Gastrocnemius medialis (tissue), 4 donors: ENCODE data around the gene ZNF467. TPM values are rescaled to one million over a fixed set of nuclear protein-coding genes. Genes with fewer than 3 reads are reported as not detected.

Experiments
- ATAC-seq, 2 donors: fragments of 150-250 bp; one replicate each; pipeline ENCODE4 v1.9.1; 2016
- DNase-seq, 2 donors: peaks; one replicate each; pipeline ENCODE4 v3.0.0-alpha.2; 2019
- H3K27ac ChIP-seq, 4 donors: fragments of 200-600 bp; sonication (generic); 1 replicate in 1 of 4; 2 replicates in 3 of 4; pipeline ENCODE4 v1.5.1; 2016 to 2018; ENCODE audit warnings: mild to moderate bottlenecking in 2 of 4, moderate library complexity in 1 of 4
- H3K27me3 ChIP-seq, 3 donors: fragments of 200-600 bp; sonication (generic) in 2 of 3; 1 replicate in 1 of 3; 2 replicates in 2 of 3; pipeline versions ENCODE4 v1.5.1 to v1.6.0; 2016 to 2019; ENCODE audit warnings: mild to moderate bottlenecking in 1 of 3, moderate library complexity in 1 of 3
- H3K36me3 ChIP-seq, 2 donors: fragments of 200-600 bp; sonication (generic) in 1 of 2; one replicate each; pipeline ENCODE4 v1.5.1; 2017 to 2018
- H3K4me1 ChIP-seq, 2 donors: fragments of 200-600 bp; sonication (generic) in 1 of 2; one replicate each; pipeline ENCODE4 v1.5.1; 2016 to 2017; ENCODE audit warnings: mild to moderate bottlenecking in 2 of 2
- H3K4me3 ChIP-seq, 4 donors: fragments of 200-600 bp; sonication (generic) in 3 of 4; 1 replicate in 1 of 4; 2 replicates in 3 of 4; pipeline ENCODE4 v1.5.1; 2016 to 2019; ENCODE audit warnings: mild to moderate bottlenecking in 2 of 4
- H3K9me3 ChIP-seq, 3 donors: fragments of 200-600 bp; sonication (generic) in 2 of 3; 1 replicate in 1 of 3; 2 replicates in 2 of 3; pipeline ENCODE4 v1.5.1; 2016 to 2019
- CTCF ChIP-seq, 5 experiments: fragments of 450-650 bp in 3 of 5; fragments of 200-600 bp in 2 of 5; sonication (generic) in 2 of 5; IDR thresholded peaks in 4 of 5; conservative IDR thresholded peaks in 1 of 5; 1 replicate in 4 of 5; 2 replicates in 1 of 5; pipeline ENCODE4 v1.5.1; 2016 to 2019; ENCODE audit warnings: antibody characterized with exemption in 5 of 5, mild to moderate bottlenecking in 3 of 5, moderate library complexity in 3 of 5
- POLR2A ChIP-seq, 2 donors: fragments of 450-650 bp; IDR thresholded peaks; one replicate each; pipeline ENCODE4 v1.6.1; 2017; ENCODE audit warnings: antibody characterized with exemption in 2 of 2, mild to moderate bottlenecking in 2 of 2, moderate library complexity in 2 of 2
- in situ Hi-C, 4 donors: fragments of 200-750 bp; cut with MboI; loops; one replicate each; pipeline versions ENCODE4 v1.15.0 to v1.8.0; 2017; ENCODE audit warnings: low sequenced_read_pairs in 4 of 4
- intact Hi-C: fragments of 100-400 bp; cut with DNase I; formaldehyde crosslinking; loops from one replicate; pipeline ENCODE4 v1.15.1; 2023; ENCODE audit warnings: low total_unique reads
- total RNA-seq, 4 donors: library from RNA; depleted of rRNA; stranded (reverse); fragments of >200 nt; gene quantifications; one replicate each; pipeline versions ENCODE4 v1.1.0 to v1.2.3, GENCODE V29; 2016

The ZNF467 gene
- total RNA-seq, 4 donors from 2014 or later, result 0.15 to 1.8 (median 0.95) TPM

DNA sequence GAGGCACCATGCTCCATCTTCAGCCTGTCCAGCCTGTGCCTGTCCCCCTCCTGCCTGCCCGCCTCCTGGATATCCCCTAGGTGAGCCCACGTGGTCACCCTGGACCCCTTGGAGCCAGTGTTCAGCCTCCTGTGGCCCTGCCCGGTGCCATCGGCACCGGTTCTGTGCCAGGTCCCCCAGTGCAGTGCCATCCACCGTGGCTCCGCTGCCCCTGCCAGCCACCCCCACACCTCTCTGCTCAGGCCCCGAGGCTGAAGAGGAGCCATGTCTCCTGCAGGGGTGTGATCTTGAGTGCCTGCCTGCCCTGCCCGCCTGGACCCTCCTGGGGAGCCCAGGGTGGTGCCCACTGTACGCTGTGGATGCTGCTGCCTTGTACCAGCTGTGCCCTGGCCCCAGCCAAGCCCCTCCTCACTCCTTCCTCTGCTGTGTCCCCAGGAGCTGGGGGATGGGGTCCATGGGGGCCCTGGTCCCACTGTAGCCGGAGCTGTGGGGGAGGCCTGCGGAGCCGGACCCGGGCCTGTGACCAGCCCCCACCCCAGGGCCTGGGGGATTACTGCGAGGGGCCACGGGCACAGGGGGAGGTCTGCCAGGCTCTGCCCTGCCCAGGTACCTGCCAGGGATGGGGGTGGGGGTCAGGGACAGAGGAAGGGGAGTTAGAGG lies 38.6 kb upstream of the ZNF467 start:
- H3K27me3 ChIP-seq, result no peaks in the 10 kb centered on the region
- no peak for ATAC-seq
- in situ Hi-C loops, result no loop called here

DNA sequence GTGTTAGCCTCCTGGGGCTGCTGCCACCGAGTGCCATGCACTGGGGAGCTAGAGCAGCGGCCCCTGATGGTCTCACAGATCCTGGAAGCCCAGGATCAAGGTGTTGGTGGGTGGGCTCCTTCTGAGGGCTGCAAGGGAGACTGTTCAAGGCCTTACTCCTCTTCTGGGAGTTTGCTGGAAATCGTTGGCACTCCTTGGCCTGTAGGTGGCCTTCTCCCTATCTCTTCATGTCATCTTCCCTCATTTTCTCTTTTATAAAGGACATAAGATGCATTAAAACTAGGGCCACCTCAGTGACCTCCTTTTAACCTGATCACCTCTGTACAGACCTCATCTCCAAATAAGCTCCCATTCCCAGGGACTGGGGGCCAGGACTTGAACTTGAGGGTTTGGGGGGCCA lies 37.8 kb upstream of the ZNF467 start:
- no peak overlapping the region for H3K27ac ChIP-seq
- DNase-seq, result no peak
- no peaks in the 10 kb centered on the region for H3K27me3 ChIP-seq
- no peak for ATAC-seq
- H3K9me3 ChIP-seq, result no peaks in the 10 kb centered on the region
- TF ChIP-seq CTCF (IDR thresholded peaks at IDR 0.05 in 4 of 5, conservative IDR thresholded peaks at IDR 0.05 in 1 of 5), result no peak
- no peak for TF ChIP-seq POLR2A (IDR thresholded peaks at IDR 0.05)
- intact Hi-C loops (no loop called here), in situ Hi-C loops (no loop called here)
- H3K36me3 ChIP-seq, result no peaks in the 10 kb centered on the region
- H3K4me1 ChIP-seq, result no peaks in the 10 kb centered on the region
- H3K4me3 ChIP-seq, result no peak overlapping the region

More for the DNA sequence above, 38.6 kb upstream of the ZNF467 start:
- intact Hi-C loops, result no loop called here
- no peaks in the 10 kb centered on the region for H3K36me3 ChIP-seq
- H3K9me3 ChIP-seq, result no peaks in the 10 kb centered on the region
- H3K4me1 ChIP-seq, result no peaks in the 10 kb centered on the region
- no peak overlapping the region for H3K4me3 ChIP-seq
- no peak for TF ChIP-seq POLR2A (IDR thresholded peaks at IDR 0.05)
- TF ChIP-seq CTCF (IDR thresholded peaks at IDR 0.05 in 4 of 5, conservative IDR thresholded peaks at IDR 0.05 in 1 of 5), result no peak
- DNase-seq, result no peak
- H3K27ac ChIP-seq, result no peak overlapping the region

DNA sequence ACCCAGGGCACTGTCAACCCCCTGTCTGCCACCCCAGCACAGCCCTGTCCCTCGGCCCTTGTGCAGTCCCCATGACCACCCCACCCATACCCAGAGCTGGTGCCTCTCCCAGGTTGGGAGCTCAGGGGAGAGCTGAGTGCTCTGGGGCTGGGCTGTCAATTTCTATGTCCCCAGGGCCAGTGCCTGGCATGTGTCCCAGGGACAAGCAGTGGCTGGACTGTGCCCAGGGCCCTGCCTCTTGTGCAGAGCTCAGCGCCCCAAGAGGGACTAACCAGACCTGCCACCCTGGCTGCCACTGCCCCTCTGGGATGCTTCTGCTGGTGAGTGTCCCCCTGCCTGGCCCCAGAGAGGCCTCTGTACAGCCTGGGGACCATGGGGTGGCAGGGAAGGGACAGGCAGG lies 35.8 kb upstream of the ZNF467 start:
- no peak for TF ChIP-seq POLR2A (IDR thresholded peaks at IDR 0.05)
- TF ChIP-seq CTCF (IDR thresholded peaks at IDR 0.05 in 4 of 5, conservative IDR thresholded peaks at IDR 0.05 in 1 of 5), result no peak
- ATAC-seq, result no peak
- H3K36me3 ChIP-seq, result no peaks in the 10 kb centered on the region
- no peak overlapping the region for H3K4me3 ChIP-seq
- in situ Hi-C loops, result no loop called here
- no peaks in the 10 kb centered on the region for H3K9me3 ChIP-seq
- H3K27me3 ChIP-seq, result no peaks in the 10 kb centered on the region
- H3K27ac ChIP-seq, result no peak overlapping the region
- H3K4me1 ChIP-seq, result no peaks in the 10 kb centered on the region
- DNase-seq, result no peak
- intact Hi-C loops, result no loop called here

- intact Hi-C loops (no loop called here), in situ Hi-C loops (no loop called here)
- Histone ChIP-seq H3K9me3 (no peaks in the 10 kb centered on the region), H3K36me3 (no peaks in the 10 kb centered on the region), H3K27me3 (no peaks in the 10 kb centered on the region), H3K4me1 (no peaks in the 10 kb centered on the region), H3K27ac (no peak overlapping the region), H3K4me3 (no peak overlapping the region)
- no peak for TF ChIP-seq POLR2A (IDR thresholded peaks at IDR 0.05)
- ATAC-seq (no peak), DNase-seq (no peak)
These were observed 34.9 kb upstream of the ZNF467 start for GRCh38 chr7:149808311-149808710.

- H3K9me3 ChIP-seq, result no peaks in the 10 kb centered on the region
- H3K4me1 ChIP-seq, result no peaks in the 10 kb centered on the region
- no peak overlapping the region for H3K27ac ChIP-seq
- in situ Hi-C loops, result no loop called here
- H3K27me3 ChIP-seq, result no peaks in the 10 kb centered on the region
- no peak overlapping the region for H3K4me3 ChIP-seq
- no peaks in the 10 kb centered on the region for H3K36me3 ChIP-seq
- no peak for DNase-seq
- intact Hi-C loops, result no loop called here
- no peak for ATAC-seq
- TF ChIP-seq POLR2A (IDR thresholded peaks at IDR 0.05), result no peak
- no peak for TF ChIP-seq CTCF (IDR thresholded peaks at IDR 0.05 in 4 of 5, conservative IDR thresholded peaks at IDR 0.05 in 1 of 5)
These were observed 33.3 kb upstream of the ZNF467 start for GRCh38 chr7:149806726-149807125.
